Activated T-cell treated with anti-CD3 and anti-CD28 coated beads, Interleukin-2, amount 50 U/mL, for 4 hours (primary cell): ENCODE data around the gene PLCB1. TPM values are rescaled to one million over a fixed set of nuclear protein-coding genes. Genes with fewer than 3 reads are reported as not detected.

ENCODE experiments used
- ATAC-seq, 2 donors: fragments of 200-7000 bp; cut with Tn5 transposase; one replicate each; pipeline ENCODE4 v1.10.0; 2021
- DNase-seq: peaks from one replicate; pipeline ENCODE4 v3.0.0-alpha.2; 2020
- H3K27me3 Mint-ChIP-seq: one replicate; pipeline ENCODE4 v1.8.0; 2021; ENCODE audit warnings: low read depth, mixed read lengths
- H3K36me3 Mint-ChIP-seq: one replicate; pipeline ENCODE4 v1.8.0; 2022; ENCODE audit warnings: mixed read lengths; ENCODE audit not compliant: insufficient read depth
- H3K4me1 Mint-ChIP-seq: one replicate; pipeline ENCODE4 v1.8.0; 2021; ENCODE audit warnings: low read depth, mixed read lengths
- H3K4me3 Mint-ChIP-seq: one replicate; pipeline ENCODE4 v1.8.0; 2021; ENCODE audit warnings: mild to moderate bottlenecking, moderate library complexity, mixed read lengths
- H3K9me3 Mint-ChIP-seq: one replicate; pipeline ENCODE4 v1.8.0; 2021; ENCODE audit warnings: mixed read lengths
- total RNA-seq, 3 donors: library from RNA; stranded (reverse); gene quantifications; one replicate each; pipeline ENCODE4 v1.2.1, GENCODE V29; 2021

The PLCB1 gene
- total RNA-seq, 3 donors from 2014 or later, result 0.91 to 6.0 (median 2.8) TPM

- Mint-ChIP-seq H3K9me3 (peaks cover 17% of the 10 kb centered on the region), H3K36me3 (no peaks in the 10 kb centered on the region), H3K4me3 (no peak overlapping the region), H3K4me1 (no peaks in the 10 kb centered on the region), H3K27me3 (no peaks in the 10 kb centered on the region)
- DNase-seq (no peak), ATAC-seq (no peak)
Measured at GRCh38 chr20:8912096-8912495, 780.0 kb downstream of the PLCB1 start.

DNA sequence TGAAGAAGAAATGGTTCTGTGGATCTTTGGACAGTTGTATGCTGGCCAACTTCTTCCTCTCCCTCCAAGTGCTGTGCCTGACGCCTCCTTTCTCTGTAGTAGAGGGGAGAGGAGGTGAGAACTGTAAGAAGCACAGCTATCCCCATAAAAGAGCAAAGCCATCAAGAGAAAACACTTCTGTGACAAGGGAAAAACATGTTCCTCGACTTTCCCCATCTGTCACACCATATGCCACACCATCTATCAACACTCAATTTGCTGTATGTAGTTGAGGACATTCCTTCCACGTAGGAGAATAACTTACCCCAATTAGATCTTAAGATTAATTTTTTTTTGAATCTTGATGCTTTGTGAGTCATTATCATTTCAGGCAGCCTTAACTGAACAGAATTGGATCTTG is 780.7 kb downstream of the PLCB1 start:
- Mint-ChIP-seq H3K27me3 (no peaks in the 10 kb centered on the region), H3K36me3 (no peaks in the 10 kb centered on the region), H3K9me3 (peaks cover 17% of the 10 kb centered on the region), H3K4me1 (no peaks in the 10 kb centered on the region), H3K4me3 (no peak overlapping the region)
- DNase-seq, result no peak
- ATAC-seq, result no peak

DNA sequence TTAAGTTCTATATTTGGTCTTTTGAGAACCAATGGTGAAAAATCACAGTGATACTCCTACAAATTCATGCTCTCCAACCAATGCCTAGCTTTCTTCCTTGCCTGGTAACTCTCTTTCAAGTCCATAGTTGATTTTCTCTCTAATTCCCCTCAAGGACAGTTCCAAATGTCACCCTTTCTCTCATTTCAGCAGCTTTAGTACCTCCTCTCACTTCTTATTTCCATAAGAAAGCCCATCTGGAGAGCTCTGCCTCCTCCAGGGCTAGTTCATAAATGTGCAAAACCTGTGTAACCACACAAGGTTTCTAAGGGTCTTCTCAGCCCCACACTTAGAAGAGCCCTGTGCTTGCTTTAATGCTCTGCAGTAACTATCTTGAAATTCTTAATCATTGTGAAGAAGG is 781.4 kb downstream of the PLCB1 start:
- ATAC-seq (no peak), DNase-seq (no peak)
- Mint-ChIP-seq H3K4me1 (no peaks in the 10 kb centered on the region), H3K9me3 (peaks cover 17% of the 10 kb centered on the region), H3K4me3 (no peak overlapping the region), H3K27me3 (no peaks in the 10 kb centered on the region), H3K36me3 (no peaks in the 10 kb centered on the region)

DNA sequence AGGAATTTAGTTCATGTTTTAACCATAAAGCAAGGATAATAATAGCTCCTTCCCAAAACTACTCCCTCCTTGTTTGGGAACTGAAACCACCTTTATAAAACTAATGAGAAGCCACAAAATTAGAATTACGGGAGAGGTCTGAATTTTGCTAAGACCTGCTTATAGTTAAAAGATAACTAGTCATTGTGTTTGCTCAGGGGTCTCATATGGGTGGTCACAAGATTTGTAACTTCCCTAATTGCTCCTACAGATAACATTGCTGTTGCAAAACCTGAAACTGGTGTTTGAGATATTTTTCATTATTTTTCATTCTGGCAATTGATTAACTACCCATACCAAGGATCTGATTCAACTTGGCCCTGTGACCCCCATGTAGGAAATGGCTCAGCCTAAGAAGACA is 782.4 kb downstream of the PLCB1 start:
- Mint-ChIP-seq H3K9me3 (peaks cover 17% of the 10 kb centered on the region), H3K27me3 (no peaks in the 10 kb centered on the region), H3K4me1 (no peaks in the 10 kb centered on the region), H3K36me3 (no peaks in the 10 kb centered on the region), H3K4me3 (no peak overlapping the region)
- DNase-seq, result no peak
- ATAC-seq, result no peak

DNA sequence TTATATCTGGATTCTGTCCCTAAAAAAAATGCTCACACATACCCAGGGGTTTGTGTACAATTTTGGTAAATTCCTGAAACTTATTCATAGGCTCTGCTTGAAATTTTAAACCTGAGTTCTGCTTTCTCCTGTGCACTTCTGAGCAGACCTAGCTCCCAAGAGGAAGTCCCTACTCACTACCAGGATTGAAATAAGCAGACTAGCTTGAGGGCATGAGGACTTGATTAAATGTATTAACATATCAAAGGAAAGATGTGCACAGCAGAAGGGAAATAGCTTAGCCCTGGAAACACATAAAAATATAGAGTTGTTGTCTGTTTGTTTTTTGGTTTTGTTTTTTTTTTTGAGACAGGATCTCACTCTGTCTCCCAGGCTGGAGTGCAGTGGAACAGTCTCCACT is 785.0 kb downstream of the PLCB1 start:
- H3K27me3 Mint-ChIP-seq, result no peaks in the 10 kb centered on the region

GRCh38 chr20:8918145-8918544 is 786.1 kb downstream of the PLCB1 start:
- H3K9me3 Mint-ChIP-seq, result peaks cover 13% of the 10 kb centered on the region
- no peak overlapping the region for H3K4me3 Mint-ChIP-seq
- no peaks in the 10 kb centered on the region for H3K36me3 Mint-ChIP-seq
- ATAC-seq (no peak), DNase-seq (no peak)
- H3K4me1 Mint-ChIP-seq, result no peaks in the 10 kb centered on the region
- no peaks in the 10 kb centered on the region for H3K27me3 Mint-ChIP-seq

More for the DNA sequence above, 785.0 kb downstream of the PLCB1 start:
- Mint-ChIP-seq H3K4me3 (no peak overlapping the region), H3K9me3 (peaks cover 13% of the 10 kb centered on the region), H3K4me1 (no peaks in the 10 kb centered on the region), H3K36me3 (no peaks in the 10 kb centered on the region)
- DNase-seq (no peak), ATAC-seq (no peak)

DNA sequence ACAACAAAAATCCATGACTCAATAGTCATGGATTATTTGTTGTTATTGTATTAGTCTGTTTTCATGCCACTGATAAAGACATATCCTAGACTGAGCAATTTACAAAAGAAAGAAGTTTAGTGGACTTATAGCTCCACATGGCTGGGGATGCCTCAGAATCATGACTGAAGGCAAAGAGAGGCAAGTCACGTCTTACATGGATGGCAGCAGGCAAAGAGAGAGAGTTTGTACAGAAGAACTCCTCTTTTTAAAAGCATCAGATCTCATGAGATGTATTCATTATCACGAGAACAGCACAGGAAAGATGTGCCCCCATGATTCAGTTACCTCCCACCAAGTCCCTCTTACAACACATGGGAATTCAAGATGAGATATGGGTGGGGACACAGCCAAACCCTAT is 792.5 kb downstream of the PLCB1 start:
- ATAC-seq (no peak), DNase-seq (no peak)
- Mint-ChIP-seq H3K36me3 (no peaks in the 10 kb centered on the region), H3K27me3 (no peaks in the 10 kb centered on the region), H3K4me1 (no peaks in the 10 kb centered on the region), H3K4me3 (no peak overlapping the region), H3K9me3 (peaks cover 5% of the 10 kb centered on the region)

- Mint-ChIP-seq H3K9me3 (peaks cover 3% of the 10 kb centered on the region), H3K36me3 (no peaks in the 10 kb centered on the region), H3K4me3 (no peak overlapping the region), H3K4me1 (no peaks in the 10 kb centered on the region), H3K27me3 (no peaks in the 10 kb centered on the region)
- DNase-seq (no peak), ATAC-seq (no peak)
Measured at GRCh38 chr20:8930726-8931125, 798.7 kb downstream of the PLCB1 start.

- DNase-seq, result no peak
- H3K36me3 Mint-ChIP-seq, result no peaks in the 10 kb centered on the region
- H3K4me1 Mint-ChIP-seq, result no peaks in the 10 kb centered on the region
- ATAC-seq, result no peak
- H3K9me3 Mint-ChIP-seq, result peaks cover 3% of the 10 kb centered on the region
- H3K27me3 Mint-ChIP-seq, result no peaks in the 10 kb centered on the region
- no peak overlapping the region for H3K4me3 Mint-ChIP-seq
Measured at GRCh38 chr20:8932192-8933165, 800.4 kb downstream of the PLCB1 start.

DNA sequence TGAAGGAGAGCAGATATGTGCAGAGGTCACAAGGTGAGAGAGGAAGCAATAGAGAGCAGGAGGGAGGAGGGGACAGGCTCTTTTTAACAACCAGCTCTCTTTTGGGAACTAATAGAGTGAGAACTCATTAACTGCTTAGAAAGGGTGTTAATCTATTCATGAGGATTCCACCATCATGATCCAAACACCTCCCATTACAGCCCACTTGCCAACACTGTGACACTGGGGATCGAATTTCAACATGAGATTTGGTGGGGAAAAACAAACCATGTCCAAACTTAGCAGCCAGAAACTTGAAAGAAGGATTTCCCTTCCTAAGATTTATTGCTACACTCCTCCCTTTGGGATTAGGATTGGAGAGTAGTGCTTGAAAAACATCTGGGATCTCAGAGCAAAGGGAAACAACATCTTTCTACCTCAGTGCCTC is 801.3 kb downstream of the PLCB1 start:
- Mint-ChIP-seq H3K36me3 (no peaks in the 10 kb centered on the region), H3K4me1 (no peaks in the 10 kb centered on the region), H3K4me3 (no peak overlapping the region), H3K27me3 (no peaks in the 10 kb centered on the region), H3K9me3 (peaks cover 3% of the 10 kb centered on the region)
- ATAC-seq, result no peak
- no peak for DNase-seq

GRCh38 chr20:8934362-8934761 is 802.3 kb downstream of the PLCB1 start:
- ATAC-seq (no peak), DNase-seq (no peak)
- no peaks in the 10 kb centered on the region for H3K27me3 Mint-ChIP-seq
- H3K4me3 Mint-ChIP-seq, result no peak overlapping the region
- H3K9me3 Mint-ChIP-seq, result no peaks in the 10 kb centered on the region
- no peaks in the 10 kb centered on the region for H3K36me3 Mint-ChIP-seq
- H3K4me1 Mint-ChIP-seq, result no peaks in the 10 kb centered on the region

Other genes starting within 250 kb of the PLCB1 start
- not detected for gene HAO1, start 191.8 kb upstream of the PLCB1 start, total RNA-seq
- 10 to 100 TPM; 18.1 to 26.2 (median 19.8) TPM for gene TMX4, start 112.5 kb upstream of the PLCB1 start, total RNA-seq